NCI-H510A (cell line): Measurements from ENCODE around the gene MEGF9.

Experiments
- DNase-seq: peaks from one replicate; lab custom pipeline; 2025; lab: John Stamatoyannopoulos, UW

Gene MEGF9

DNA sequence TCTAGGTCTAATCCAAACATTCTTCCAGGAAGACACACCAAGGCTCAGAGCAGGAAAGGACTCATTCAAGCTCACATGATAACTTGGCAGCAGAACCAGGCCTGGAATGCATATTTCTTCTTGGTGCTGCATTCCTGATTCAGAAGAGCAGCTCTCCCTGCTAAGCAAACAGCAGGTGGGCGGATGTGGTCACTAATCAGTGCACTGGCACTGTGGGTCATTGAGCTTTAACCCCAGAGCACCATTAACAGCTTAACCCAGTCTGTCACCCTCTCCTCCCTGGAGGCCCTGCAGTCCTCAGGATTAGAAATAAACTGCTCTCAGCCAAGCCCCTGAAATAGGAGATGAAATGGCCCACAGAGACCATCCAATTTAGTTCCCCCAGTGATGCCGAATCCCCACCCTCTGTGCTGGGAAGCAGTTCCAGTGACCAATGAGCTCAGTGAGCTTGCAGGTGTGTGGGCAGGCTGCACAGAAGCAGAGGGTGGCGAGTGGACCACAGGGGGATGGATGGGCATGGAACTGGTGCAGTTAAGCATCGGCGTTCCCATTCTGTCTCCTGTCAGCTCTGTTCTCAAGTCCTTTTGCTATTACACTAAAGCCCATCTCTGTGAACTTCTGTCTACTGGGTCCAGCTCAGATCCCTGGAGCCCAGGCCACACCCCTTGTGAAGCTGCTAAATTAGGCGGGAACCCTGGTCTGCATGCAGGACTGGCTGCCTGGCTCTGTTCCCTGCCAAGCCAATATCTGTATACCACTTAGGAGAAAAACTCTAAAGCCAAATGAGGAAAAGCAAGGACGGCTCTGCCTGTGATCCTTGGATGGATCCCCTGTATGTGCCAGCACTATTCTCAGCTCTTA, 16.6 kb upstream of the MEGF9 start:
- DNase-seq = no peak

- no peak for DNase-seq
These were observed 15.5 kb upstream of the MEGF9 start for GRCh38 chr9:120729791-120730241.

DNA sequence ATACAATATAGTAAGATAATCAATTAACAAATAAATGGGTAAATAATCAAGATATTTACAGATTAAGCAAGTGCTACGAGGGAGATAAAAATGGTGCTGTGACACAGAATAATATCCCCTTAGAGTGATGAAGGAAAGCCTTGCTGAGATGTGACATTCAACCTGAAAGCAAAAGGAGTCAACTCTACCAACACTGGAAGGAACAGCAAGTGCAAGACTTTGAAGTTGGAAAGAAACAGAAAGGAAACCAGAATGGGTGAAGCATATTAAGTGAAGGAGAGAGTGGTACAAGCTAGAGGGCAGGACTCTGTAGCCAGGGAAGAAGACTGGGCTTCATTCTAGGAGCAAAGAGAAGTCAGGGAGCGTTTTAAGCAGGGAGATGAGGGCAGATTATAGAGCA, 12.2 kb upstream of the MEGF9 start:
- DNase-seq = no peak

DNA sequence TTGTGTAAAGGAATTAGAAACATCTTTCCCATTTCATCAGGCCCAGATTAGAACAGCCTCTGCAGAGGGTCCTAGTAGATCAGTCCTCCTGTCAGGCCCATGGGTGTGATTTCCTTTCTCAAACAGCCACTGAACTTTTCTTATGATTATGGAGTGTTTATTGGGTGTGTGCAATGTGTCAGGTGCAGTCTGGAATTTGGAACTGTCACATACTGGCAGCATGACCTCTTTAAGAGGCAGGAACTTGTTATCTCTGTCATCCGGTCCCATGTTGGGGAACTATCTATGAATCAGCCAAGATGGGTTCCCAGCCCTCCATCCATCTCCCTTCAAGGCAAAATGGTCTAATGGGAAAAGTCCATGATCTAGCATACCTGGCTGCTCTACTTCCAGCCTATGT, 11.6 kb upstream of the MEGF9 start:
- DNase-seq = no peak

DNA sequence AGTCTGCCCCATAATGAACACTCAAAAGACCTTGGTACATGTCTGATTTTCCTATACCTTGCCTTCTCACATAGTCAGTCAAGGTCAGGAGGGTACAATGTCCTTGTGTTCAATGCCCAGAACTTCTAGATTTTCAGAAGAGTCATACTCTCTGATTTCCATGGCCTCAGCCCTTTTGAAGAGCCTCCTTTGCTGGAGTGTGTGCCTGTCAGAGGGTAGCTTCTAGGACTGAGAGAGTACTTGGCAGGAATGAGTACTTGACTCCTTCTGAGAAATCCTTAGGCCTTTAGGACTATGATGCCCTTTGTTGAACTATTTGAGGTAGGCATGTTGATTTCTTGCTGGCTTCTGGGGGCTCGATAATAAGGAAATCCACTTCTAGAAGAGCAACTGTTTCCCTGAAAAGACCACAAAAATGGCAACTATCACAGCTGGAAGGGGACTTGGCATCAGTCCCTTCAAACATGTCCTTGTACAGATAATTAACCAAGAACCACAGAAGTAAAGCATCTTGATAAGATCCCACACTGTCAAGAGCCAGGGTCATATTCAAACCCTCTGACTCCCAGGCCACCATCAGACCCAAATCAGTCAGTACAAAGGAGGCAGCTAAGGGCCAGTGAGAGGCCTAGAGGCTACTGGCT, 10.6 kb upstream of the MEGF9 start:
- no peak for DNase-seq

DNA sequence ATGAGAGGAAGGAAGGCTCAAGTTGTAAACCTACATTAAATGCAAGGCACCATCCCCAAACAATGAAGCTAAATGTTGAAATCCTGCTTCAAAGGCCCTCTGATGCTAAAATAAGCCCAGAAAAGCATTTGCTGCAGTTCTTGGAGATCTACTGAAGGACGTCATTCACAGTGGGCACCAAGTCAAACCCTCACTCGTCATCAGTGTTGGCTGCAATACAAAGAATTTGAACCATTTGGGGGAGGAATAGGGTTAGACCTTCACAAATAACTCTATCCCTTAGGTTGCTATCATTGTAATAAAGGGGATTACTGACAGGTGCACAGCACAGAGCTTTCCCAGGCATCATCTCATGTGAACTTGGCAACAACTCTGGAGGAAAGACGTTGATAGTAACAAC, 9.3 kb upstream of the MEGF9 start:
- DNase-seq = no peak

GRCh38 chr9:120720404-120720803, 6.1 kb upstream of the MEGF9 start:
- DNase-seq = no peak

DNA sequence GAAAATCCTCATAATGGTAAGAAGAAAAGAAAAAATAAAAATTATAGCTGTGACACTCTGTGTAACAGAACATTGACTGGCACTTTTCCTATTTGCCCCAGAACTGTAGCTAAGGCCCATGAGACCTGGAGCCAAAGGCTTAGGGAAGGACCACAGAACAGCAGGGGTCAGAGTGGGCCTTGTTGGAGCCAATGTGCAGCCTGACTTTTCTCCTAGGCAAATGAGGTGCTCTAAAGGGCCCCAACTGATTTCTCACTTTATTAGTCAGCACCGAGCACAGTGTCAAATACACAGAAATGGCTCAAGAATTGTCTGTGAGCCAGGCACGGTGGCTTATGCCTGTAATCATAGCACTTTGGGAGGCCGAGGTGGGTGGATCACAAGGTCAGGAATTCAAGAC, 4.0 kb upstream of the MEGF9 start:
- DNase-seq = no peak

- DNase-seq = no peak
These were observed 2.9 kb upstream of the MEGF9 start for GRCh38 chr9:120717176-120717575.

DNA sequence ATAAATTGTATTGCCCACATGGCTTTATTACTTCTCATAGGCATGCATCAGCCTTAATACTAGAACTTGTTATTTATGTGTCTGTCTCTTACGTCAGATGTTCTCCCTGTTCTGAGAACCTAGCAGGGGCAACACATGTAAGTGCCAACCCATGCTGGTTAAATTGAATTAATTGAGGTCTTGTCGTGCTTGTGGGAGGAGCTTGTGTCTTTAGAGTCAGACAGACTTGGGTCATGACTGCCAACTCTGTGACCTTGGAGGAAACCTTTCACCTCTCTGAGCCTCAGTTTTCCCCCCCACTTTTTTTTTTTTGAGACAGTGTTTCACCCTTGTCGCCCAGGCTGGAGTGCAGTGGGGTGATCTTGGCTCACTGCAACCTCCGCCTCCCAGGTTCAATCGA, 2.2 kb upstream of the MEGF9 start:
- DNase-seq = no peak

GRCh38 chr9:120715389-120715924, 1.2 kb upstream of the MEGF9 start:
- DNase-seq = no peak

DNA sequence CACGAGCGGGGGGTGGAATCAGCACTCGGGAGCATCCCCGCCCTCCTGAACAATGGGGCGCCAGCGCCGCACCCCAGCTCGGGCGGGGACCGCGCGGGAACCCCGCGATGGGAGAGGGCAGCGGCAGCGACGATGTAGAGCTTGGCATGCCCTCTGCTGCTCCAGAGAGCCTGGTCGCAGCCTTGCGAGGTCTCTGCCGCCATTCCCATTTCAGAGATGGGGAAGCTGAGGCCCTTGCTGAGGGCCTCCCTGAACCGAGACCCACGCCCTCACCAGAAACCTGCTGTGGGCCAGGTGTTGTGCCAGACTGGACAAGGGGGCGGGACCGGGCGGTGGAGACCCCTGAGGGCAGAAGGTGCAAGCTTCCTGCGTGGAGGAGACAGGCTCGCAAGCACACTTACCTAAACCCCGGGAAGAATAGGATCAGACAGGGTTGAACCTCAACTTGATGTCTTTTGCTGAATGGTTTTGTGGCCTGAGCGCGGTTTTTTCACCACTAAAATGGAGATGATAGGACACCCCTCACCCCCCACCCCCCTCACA, 647 bp upstream of the MEGF9 start:
- no peak for DNase-seq

GRCh38 chr9:120713257-120714087, 798 bp downstream of the MEGF9 start:
- DNase-seq = no peak

GRCh38 chr9:120712539-120713031, 1.7 kb downstream of the MEGF9 start:
- no peak for DNase-seq

GRCh38 chr9:120711841-120712538, 2.3 kb downstream of the MEGF9 start:
- no peak for DNase-seq

DNA sequence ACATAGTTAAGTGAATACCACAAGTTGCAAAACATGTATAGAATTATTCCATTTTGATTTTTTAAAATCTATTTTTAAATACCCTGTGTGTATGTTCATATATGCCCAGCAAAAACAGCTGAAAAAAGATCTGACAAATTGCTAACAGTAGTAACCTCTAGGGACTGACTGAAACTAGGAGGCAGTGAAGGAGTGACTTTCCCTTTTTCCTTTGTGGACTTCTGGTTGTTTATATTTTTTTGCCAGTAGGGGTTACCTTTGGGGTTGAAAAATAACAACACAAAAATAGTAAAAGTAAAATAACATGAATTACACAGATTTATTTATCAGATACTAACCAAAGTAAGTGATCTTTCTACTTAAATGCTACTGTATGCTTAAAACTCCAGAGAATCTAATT, 2.9 kb downstream of the MEGF9 start:
- DNase-seq = no peak

DNA sequence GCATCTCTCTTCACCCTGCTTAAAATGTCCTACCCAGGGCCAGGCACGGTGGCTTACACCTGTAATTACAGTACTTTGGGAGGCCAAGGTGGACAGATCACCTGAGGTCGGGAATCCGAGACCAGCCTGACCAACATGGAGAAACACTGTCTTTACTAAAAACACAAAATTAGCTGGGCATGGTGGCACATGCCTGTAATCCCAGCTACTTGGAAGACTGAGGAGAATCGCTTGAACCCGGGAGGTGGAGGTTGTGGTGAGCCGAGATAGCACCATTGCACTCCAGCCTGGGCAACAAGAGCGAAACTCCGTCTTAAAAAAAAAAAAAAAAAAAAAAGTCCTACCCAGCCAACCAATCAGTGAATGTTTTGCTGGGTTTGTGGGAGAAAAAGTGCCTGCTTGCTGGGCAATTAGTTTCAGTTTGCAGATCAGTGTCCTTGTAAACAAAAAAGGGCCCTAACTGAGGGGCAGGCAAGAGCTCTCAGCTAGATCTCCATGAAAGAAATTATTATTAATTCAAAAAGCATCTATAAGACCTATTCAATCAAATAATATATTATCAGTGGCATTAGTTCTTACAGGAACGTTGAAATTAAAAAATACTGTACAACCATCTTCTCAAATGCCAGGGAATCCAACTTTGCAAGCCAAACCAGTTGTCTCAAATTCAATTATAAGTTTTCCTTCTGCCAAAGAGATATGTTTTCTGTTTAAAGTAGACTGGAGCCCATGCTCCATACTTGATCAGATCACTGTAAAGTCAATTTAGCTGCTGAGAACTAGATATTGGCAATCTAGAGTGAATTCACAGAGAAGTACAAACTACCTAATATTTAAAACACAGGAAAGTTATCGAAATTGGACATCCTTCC, 3.9 kb downstream of the MEGF9 start:
- DNase-seq = no peak

DNA sequence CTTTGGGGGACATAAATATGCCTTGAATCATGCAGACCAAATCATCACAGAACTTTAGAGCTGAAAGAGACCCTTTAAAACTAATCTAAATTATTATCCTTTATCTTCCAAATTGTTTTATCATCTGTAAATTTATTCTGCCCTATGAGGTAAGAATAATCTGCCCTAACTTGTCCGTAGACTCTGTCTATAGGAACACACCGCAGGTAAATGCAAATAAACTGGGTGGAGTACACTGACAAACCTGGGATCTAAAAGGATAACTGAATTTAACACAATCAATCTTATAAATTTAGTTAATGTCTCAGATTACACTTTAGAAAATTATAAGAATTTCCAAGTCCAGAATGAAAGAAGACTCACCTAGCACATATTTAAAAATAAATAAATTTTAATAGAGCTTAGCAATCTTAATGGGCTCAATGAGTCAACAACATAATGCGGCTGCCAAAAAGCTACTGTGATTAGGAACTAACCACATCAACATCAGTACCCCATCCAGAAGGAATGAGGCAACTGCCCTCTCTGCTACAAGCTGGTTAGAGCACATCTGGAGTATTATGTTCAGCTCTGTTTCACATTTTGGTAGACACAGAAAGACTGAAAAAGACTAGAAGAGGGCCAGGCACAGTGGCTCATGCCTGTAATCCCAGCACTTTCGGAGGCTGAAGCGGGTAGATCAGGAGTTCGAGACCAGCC, 5.6 kb downstream of the MEGF9 start:
- DNase-seq = no peak

DNA sequence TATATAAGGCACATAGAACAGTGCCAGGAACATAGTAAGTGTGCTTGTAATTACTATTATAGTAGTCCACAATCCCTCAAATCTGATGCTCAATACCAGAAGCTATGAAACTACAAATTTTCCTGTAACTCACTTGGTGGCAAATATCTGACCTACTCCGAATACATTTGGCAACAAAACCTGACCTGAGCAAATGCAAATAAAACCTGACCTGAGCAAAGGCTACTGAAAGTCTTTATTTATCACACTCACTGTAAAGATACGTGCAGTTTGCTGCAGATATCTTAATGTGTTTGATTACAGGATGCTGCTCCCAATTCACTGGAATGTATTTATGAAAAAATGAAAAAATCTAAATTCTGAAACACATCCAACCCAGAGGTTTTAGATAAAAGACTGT, 7.1 kb downstream of the MEGF9 start:
- no peak for DNase-seq

- DNase-seq = no peak
These were observed 9.1 kb downstream of the MEGF9 start for GRCh38 chr9:120705174-120705573.
